D721Med (cell line): ENCODE data around the gene NUTM1.
A peak's percentile ranks its signal among the peaks of the same experiment; 100 is the strongest.

ENCODE experiments used
- DNase-seq: peaks from one replicate; pipeline ENCODE4 v3.0.0; 2011; ENCODE audit warnings: low spot score; ENCODE audit not compliant: insufficient read length
- FAIRE-seq: peaks from 2 replicates; lab custom pipeline; 2011; peaks lifted over from hg19 to GRCh38; lab: Jason Lieb, UNC
- TF ChIP-seq, protein P1 (sequence below): IDR thresholded peaks from 2 replicates; pipeline ENCODE4 v1.5.1; 2012; ENCODE audit warnings: mild to moderate bottlenecking, control low read depth; ENCODE audit not compliant: insufficient read depth; ENCODE audit errors: missing control alignments

Gene NUTM1, protein sequence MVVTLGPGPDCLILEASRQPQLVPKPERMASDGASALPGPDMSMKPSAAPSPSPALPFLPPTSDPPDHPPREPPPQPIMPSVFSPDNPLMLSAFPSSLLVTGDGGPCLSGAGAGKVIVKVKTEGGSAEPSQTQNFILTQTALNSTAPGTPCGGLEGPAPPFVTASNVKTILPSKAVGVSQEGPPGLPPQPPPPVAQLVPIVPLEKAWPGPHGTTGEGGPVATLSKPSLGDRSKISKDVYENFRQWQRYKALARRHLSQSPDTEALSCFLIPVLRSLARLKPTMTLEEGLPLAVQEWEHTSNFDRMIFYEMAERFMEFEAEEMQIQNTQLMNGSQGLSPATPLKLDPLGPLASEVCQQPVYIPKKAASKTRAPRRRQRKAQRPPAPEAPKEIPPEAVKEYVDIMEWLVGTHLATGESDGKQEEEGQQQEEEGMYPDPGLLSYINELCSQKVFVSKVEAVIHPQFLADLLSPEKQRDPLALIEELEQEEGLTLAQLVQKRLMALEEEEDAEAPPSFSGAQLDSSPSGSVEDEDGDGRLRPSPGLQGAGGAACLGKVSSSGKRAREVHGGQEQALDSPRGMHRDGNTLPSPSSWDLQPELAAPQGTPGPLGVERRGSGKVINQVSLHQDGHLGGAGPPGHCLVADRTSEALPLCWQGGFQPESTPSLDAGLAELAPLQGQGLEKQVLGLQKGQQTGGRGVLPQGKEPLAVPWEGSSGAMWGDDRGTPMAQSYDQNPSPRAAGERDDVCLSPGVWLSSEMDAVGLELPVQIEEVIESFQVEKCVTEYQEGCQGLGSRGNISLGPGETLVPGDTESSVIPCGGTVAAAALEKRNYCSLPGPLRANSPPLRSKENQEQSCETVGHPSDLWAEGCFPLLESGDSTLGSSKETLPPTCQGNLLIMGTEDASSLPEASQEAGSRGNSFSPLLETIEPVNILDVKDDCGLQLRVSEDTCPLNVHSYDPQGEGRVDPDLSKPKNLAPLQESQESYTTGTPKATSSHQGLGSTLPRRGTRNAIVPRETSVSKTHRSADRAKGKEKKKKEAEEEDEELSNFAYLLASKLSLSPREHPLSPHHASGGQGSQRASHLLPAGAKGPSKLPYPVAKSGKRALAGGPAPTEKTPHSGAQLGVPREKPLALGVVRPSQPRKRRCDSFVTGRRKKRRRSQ

DNA sequence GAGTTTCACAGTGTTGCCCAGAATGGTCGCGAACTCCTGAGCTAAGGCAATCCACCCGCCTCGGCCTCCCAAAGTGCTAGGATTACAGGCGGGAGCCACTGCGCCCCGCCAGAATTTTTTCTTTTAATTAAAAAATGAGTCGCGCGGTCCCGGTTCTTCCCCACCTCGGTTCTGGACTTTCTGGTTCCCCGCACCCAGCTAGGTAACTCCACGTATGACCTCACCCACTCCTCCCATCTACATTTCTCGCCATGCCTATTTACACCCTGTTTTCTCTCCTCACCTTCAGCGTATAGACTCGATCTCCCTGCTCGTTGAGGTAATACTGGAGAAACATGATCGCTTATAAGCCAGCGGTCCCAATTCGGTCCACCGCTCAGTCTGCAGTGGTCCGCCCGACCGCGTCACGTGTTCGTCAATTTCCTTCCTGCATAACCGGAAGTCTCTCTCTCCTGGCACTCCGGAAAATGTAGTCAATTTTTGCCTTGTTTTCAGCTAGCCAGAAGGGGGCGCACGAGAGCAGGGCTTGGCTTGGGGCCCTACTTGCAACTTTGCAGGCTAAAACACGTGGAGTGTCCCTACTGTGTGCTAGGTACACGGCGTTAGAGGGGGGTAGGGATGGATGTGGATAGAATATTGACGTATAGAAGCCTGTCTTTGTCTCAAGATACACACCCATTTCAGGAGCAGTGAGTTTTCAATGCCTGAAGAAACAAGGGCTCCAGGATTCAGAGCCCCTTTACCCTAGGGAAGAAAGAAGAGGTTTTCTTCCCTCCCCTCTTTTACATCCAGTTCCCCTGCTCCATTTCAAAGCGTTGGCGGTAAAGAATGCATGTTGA is at the start of gene NUTM1, which contains the start of gene NOP10:
NUTM1 (plus strand) TSS at position 579 of the 839 bp plus-strand sequence. CDS start 382 bp downstream, outside the sequence.
NOP10 (minus strand) TSS at position 400 of the 839 bp plus-strand sequence; CDS start at position 337, 63 bp downstream.
- DNase-seq (no peak), FAIRE-seq (no peak)
- TF ChIP-seq, protein P1, sequence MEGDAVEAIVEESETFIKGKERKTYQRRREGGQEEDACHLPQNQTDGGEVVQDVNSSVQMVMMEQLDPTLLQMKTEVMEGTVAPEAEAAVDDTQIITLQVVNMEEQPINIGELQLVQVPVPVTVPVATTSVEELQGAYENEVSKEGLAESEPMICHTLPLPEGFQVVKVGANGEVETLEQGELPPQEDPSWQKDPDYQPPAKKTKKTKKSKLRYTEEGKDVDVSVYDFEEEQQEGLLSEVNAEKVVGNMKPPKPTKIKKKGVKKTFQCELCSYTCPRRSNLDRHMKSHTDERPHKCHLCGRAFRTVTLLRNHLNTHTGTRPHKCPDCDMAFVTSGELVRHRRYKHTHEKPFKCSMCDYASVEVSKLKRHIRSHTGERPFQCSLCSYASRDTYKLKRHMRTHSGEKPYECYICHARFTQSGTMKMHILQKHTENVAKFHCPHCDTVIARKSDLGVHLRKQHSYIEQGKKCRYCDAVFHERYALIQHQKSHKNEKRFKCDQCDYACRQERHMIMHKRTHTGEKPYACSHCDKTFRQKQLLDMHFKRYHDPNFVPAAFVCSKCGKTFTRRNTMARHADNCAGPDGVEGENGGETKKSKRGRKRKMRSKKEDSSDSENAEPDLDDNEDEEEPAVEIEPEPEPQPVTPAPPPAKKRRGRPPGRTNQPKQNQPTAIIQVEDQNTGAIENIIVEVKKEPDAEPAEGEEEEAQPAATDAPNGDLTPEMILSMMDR, result peak; percentile 93

DNA sequence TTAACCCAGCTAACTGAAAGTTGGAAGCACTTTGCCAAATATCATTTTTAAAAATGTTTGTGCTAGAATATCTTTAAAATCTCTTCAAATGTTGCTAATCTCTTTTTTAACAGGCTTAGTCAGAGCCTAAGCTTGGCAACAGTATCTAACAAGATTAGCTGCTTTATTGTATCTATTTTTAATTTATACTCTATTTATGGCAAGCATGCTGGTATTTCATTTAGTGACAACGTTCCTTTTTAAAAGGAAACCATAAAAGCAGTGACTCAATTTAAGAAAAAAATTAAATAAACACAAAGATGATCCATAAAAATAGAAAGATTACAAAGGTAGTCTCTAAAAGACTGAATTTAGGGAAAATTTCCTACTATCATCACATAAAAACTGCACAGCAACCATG is 46.1 kb upstream of the NUTM1 start:
- FAIRE-seq, result no peak
- no peak for DNase-seq
- TF ChIP-seq, protein P1, result no peak

DNA sequence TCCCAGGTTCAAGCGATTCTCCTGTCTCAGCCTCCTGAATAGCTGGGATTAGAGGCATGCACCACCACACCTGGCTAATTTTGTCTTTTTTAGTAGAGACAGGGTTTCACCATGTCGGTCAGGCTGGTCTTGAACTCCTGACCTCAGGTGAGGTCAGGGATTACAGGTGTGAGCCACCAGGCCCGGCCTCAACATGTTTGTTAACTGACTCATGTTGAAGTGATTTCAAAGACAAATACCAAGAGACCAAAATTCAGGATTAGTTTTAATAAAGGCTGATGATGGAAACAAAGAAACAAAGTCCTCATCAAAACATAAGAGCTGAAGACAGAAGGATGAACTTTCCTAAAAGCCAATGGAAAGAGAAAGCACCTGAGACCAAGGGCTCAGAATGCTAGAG is 42.1 kb upstream of the NUTM1 start:
- FAIRE-seq (no peak), DNase-seq (no peak)
- TF ChIP-seq, protein P1, result no peak

DNA sequence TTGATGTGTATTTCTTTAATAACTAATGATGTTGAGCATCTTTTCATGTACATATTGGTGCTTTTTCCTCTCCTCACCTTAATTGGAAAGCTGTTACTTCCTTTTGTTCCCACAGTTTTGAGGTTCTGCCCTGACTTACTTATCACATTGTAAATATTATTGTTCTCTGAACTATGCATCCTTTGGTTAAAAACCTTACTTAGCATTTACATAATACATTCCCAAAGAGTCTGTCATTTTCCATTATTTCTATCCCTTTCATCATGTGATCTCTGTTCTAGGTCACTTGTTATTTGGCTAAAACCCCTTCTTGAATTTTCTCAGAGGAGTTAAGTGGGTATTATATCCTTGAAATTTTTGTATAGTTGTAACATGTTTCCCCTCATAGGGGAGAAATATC is 38.5 kb upstream of the NUTM1 start:
- no peak for DNase-seq
- TF ChIP-seq, protein P1, result no peak
- FAIRE-seq, result no peak

DNA sequence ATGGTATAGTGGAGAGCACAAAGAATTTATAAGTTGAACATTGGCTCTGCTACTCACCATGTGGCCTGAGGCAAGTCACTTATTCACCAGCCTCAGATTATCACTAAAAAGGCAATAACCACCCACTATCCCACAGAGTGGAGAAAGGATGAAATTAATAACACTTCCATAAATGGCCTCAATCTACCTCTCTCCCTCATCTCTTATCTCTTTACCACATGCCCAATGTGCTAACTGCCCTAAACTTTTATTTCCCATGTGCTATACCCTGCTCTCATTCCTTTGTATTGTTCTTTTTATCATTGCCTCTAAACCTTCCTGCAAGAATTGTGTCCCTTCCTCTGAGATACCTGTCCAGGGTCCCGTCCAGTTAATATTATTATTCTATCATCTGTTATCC is 31.6 kb upstream of the NUTM1 start:
- FAIRE-seq, result no peak
- DNase-seq, result no peak
- TF ChIP-seq, protein P1, result no peak
